GM18519 (cell line): ENCODE measurements around the gene AP2M1.
"Not testable (repeated sequence)": the region's sequence is repeated elsewhere in the genome, so short reads cannot be mapped to it uniquely, and the experiment has no call there.

Experiments
- ATAC-seq: cut with Tn5 transposase; IDR thresholded peaks from one replicate; pipeline ENCODE4 v1.9.1; 2021; ENCODE audit warnings: mild to moderate bottlenecking, moderate library complexity; ENCODE audit not compliant: unreplicated experiment, low FRiP score

Gene AP2M1

GRCh38 chr3:184155644-184156521 lies 18.8 kb upstream of the AP2M1 start:
- ATAC-seq = peak; percentile 9

DNA sequence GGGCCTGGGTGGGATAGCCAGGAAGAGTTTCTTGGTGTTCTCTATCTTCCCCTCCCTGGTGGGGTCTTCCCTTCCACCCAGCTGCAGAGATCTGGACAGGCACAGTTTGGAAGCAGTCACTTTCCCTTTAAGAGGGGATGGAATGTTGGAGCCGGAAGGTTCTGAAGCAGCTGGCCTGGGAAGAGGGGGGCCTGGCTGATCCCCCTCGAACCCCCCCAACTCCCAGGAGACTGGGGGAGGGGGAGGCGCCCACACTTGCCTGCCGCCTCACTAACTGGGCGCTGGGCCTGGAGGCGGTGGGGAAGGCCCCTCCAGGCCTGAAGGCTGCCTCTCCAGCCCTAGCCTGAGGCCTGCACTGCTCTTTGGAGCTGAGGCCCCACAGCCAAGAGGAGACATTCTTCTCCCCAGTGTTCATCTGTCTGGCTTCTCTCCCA lies 18.1 kb upstream of the AP2M1 start:
- ATAC-seq = no peak

DNA sequence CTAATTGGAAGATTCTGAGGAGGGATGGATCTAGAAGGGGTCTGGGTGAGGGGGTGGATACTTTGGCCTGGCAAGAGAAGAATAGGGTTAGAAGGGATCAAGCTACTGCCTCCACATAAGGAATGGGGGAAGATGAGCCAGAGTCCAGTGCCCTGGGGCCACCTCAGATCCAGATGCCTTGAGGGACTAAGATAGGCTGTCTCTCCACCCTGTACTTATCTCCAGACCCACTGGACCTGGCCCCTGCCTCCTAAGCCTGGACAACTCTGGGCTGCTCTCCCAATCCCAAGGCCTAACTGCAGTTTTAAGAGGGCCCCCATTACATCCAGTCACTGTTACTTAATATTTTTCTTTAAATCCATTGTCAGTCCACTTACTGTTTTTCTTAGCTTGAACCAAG lies 17.4 kb upstream of the AP2M1 start:
- no peak for ATAC-seq

- ATAC-seq = no peak
Observed at GRCh38 chr3:184158404-184158803, 16.3 kb upstream of the AP2M1 start.

GRCh38 chr3:184160456-184160855 lies 14.2 kb upstream of the AP2M1 start:
- no peak for ATAC-seq

- ATAC-seq = not testable (repeated sequence)
Observed at GRCh38 chr3:184162571-184163070, 12.0 kb upstream of the AP2M1 start.

DNA sequence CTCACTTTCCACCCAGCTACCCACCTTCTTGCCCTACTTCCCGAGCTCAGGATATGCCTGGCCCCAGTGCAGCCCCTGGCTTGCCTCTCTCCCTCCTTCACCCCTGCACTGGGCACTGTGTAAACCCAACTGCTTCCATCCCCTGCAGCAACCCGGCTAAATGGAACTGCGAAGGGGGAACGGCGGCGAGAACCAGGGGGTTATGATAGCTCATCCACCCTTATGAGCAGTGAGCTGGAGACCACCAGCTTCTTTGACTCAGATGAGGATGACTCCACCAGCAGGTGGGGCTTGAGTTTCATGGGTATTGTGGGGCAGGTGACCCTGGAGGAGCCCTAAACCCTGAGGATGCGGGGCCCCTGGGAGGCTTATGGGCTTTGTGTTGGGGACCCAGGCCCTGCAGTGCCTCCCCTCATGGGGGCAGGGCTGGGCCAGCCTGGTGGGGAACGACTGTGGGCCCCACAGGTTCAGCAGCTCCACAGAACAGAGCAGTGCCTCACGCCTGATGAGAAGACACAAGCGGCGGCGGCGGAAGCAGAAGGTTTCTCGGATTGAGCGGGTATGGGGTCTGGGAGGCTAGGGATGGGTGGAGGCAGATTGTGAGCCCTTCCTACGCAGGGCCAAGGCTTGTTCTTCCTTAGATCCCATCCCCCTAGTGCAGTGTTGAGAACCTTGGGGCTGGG lies 9.9 kb upstream of the AP2M1 start:
- ATAC-seq = no peak

DNA sequence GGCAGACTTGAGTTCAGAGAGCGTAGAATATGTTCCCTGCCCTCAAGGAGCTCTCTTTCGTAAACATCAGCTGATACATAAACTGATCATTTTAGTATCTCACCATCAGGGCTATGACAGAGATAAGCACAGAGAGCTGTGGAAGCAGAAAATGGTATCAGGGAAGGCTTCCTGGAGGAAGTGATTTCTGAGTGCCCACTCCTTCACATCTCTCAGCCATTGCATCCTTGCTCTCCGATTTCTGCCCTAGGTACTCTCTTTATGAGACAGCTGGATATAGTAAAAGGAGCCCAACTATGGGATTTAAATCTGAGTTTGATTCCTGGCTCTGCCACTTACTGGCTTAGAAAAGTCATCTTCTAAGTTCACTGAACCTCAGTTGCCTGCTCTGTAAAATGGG lies 9.1 kb upstream of the AP2M1 start:
- ATAC-seq = no peak

GRCh38 chr3:184166671-184167070 lies 8.0 kb upstream of the AP2M1 start:
- ATAC-seq = no peak

DNA sequence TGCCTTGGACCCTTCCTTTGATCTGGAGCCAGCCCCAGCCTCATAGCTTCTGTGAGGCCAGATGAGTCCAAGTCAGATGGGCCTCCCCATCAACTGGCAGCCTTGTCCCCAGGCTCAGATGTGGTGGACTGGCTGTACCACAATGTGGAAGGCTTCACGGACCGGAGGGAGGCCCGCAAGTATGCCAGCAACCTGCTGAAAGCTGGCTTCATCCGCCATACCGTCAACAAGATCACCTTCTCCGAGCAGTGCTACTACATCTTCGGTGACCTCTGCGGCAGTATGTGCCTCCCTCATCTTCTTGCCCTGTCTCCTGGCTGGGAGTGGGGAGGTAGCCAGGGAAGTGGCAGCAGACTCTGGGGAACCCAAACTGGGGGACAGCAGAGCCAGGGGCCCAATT lies 6.9 kb upstream of the AP2M1 start:
- ATAC-seq = no peak

DNA sequence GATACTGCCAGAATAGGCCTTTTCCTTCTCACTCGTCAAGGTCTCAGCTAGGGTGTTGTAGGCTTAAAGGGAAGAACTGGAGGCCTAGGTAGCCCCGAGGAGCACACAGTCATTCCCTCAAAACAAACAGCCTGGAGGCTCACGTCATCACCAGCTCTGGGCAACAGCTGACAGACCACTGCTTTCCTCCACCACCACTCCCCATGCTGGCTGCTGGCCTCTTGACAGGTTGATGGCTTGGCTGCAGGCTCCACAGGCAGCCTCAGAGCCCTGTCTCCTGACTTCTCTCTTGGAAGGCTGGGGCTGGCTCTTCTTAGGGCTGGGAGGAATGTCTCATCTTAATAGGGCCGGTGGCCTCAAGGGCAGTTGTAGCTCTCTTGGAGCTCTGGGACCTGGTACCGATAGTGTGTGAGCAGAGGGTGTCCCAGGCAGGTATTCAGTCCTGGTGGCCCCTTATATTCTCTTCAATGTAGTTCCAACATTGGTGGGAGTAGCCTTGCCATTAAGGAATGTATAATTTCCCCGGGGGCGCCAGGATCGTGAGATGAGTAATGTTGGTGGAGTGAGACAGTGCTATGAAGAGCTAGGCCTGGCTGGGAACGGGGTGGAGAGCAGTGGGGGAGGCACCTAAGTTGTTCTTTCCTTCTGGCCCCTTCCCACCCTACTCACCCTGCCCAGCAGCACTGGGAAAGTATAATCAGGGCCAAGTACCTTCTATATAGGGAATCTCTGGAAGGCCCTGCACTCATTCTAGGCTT lies 6.1 kb upstream of the AP2M1 start:
- ATAC-seq = no peak

DNA sequence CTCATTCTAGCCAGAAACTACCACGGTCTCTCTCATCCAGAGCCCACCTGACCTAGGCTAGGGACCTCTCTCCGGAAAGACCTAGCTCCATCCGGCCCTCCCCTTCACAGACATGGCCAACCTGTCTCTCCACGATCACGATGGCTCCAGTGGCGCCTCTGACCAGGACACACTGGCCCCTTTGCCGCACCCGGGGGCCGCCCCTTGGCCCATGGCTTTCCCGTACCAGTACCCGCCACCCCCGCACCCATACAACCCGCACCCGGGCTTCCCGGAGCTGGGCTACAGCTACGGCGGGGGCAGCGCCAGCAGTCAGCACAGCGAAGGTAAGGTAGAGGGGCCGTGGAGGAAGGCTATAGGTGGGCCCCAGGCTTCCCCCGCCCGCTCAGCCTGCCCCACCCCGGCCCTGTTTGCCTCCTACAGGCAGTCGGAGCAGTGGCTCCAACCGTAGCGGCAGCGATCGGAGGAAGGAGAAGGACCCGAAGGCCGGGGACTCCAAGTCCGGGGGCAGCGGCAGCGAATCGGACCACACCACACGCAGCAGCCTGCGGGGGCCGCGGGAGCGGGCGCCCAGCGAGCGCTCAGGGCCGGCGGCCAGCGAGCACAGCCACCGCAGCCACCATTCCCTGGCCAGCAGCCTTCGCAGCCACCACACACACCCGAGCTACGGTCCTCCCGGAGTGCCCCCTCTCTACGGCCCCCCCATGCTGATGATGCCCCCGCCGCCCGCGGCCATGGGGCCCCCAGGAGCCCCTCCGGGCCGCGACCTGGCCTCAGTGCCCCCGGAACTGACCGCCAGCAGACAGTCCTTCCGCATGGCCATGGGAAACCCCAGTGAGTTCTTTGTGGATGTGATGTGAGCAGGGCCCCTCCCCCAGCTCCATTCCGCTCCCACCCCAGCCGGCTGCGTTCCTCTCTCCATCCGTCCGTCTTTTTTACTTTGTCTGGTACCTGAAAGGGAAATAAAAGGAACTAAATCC lies 4.5 kb upstream of the AP2M1 start:
- ATAC-seq = no peak

DNA sequence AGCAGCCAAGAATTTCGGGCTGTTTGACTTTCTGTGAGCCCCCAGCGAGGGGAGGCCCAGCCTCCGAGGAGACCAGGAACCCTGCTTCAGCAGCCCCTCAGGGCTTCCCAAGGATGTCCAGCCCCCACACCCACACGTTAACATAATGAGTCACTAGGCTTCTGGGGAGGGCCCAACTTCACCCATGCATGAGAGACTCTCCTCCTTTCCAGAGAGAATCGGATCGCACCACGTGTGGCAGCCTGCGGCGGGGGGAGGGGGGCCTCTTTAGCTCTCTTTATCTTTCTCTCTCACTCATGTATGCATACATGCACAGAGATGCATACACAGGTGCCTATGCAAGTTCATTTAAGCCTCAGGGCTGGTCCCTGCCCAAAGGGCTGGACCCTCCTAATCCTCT lies 3.1 kb upstream of the AP2M1 start:
- no peak for ATAC-seq

GRCh38 chr3:184172681-184173373 lies 1.8 kb upstream of the AP2M1 start:
- ATAC-seq = no peak

DNA sequence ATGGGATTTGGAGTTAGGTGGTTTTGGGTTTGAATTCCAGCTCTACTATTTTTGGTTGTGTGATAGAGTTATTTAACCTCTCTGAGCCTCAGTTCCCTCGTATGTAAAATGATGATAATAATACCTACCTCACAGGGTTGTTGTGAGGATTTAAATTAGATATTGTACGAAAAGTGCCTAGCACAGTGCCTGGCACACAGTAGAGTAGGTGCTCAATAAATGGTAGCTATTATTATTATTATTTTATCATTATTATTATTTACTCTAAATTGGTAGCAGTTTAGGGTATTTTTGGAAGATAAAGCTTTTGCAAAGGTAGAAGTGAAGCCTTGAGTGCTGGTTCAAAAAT lies 1.3 kb upstream of the AP2M1 start:
- ATAC-seq = no peak

GRCh38 chr3:184174284-184174645 lies 390 bp upstream of the AP2M1 start:
- ATAC-seq = no peak

- ATAC-seq = no peak
Observed at GRCh38 chr3:184175506-184175905, 851 bp downstream of the AP2M1 start.

GRCh38 chr3:184175981-184176376 lies 1.3 kb downstream of the AP2M1 start:
- no peak for ATAC-seq
